Measurements from ENCODE around the gene APAF1. TPM values are rescaled to one million over a fixed set of nuclear protein-coding genes. Genes with fewer than 3 reads are reported as not detected.

APAF1 gene
- total RNA-seq, 1 donor from 2014 or later: 49.2 TPM

DNA sequence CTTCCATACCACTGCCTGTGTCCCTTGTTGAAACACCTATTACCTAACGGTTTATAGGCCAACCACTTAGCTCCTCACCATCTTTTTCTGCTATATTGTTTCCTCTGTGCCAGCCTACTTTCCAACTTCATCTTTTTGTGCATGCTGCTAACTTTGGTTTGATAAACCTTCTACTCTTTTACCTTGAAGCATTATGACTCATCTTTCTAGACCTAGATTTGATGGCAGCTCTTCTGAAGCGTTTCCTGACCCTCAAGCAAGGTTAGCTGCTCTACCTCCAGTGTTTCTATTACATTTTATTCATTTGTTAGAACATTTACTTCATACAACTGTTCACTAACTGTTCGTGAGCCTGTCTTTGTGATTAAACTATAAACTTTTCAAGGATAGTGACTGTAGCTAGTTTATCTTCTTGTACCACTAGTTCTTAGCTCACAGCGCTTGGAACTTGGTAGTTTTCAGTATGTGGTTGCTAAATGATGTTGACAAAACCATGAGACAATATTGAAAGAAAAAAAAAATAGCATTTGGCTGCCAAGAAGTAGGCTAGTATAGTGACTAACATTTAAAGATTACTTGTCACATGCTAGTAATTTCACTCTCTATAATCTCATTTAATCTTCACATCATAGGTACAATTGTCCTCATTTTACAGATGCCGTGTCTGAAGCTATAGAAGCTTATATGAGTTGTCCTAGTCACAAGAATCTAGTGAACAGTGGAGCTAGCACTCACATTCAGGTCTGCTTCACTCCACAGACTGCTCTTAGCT is 79.5 kb downstream of the APAF1 start:
- H2AFZ ChIP-seq (ENCODE audit: low read depth, low read length): no peak overlapping the region
- no peaks in the 10 kb centered on the region for H3K79me2 ChIP-seq (ENCODE audit: insufficient read depth, low read length)
- peak overlapping the region; percentile 41 for H3K9ac ChIP-seq (ENCODE audit: low read length)
- no peaks in the 10 kb centered on the region for H3K27me3 ChIP-seq (ENCODE audit: insufficient read depth, low read length)
- no peak for TF ChIP-seq EZH2 (IDR thresholded peaks at IDR 0.05; ENCODE audit: insufficient read depth, low read length)
- TF ChIP-seq, protein P1, sequence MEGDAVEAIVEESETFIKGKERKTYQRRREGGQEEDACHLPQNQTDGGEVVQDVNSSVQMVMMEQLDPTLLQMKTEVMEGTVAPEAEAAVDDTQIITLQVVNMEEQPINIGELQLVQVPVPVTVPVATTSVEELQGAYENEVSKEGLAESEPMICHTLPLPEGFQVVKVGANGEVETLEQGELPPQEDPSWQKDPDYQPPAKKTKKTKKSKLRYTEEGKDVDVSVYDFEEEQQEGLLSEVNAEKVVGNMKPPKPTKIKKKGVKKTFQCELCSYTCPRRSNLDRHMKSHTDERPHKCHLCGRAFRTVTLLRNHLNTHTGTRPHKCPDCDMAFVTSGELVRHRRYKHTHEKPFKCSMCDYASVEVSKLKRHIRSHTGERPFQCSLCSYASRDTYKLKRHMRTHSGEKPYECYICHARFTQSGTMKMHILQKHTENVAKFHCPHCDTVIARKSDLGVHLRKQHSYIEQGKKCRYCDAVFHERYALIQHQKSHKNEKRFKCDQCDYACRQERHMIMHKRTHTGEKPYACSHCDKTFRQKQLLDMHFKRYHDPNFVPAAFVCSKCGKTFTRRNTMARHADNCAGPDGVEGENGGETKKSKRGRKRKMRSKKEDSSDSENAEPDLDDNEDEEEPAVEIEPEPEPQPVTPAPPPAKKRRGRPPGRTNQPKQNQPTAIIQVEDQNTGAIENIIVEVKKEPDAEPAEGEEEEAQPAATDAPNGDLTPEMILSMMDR (IDR thresholded peaks at IDR 0.05; ENCODE audit: insufficient read depth, low read depth, low read length): no peak
- Mint-ChIP-seq H3K4me1 (ENCODE audit: low read depth, unreplicated experiment) (peaks cover 29% of the 10 kb centered on the region), H3K27ac (ENCODE audit: unreplicated experiment) (no peak overlapping the region), H3K9me3 (ENCODE audit: unreplicated experiment) (no peaks in the 10 kb centered on the region), H3K4me3 (ENCODE audit: unreplicated experiment) (no peak overlapping the region), H3K36me3 (ENCODE audit: low read depth, unreplicated experiment) (peaks cover 7% of the 10 kb centered on the region), H3K27me3 (ENCODE audit: low read depth, unreplicated experiment) (no peaks in the 10 kb centered on the region)
- H3K27ac ChIP-seq (ENCODE audit: low read depth, low read length): peak overlapping the region; percentile 44
- FAIRE-seq (peak; percentile 13), DNase-seq (ENCODE audit: low read depth) (peak; percentile 12)
- H4K20me1 ChIP-seq (ENCODE audit: insufficient read depth, low read length): peaks cover 14% of the 10 kb centered on the region
- H3K9me3 ChIP-seq (ENCODE audit: insufficient read depth, low read depth, low read length): no peaks in the 10 kb centered on the region
- peaks cover 31% of the 10 kb centered on the region for H3K36me3 ChIP-seq (ENCODE audit: insufficient read depth, low read length)
- no peak overlapping the region for H3K4me3 ChIP-seq (ENCODE audit: insufficient read depth, low read depth, low read length)
- peaks cover 20% of the 10 kb centered on the region for H3K4me1 ChIP-seq (ENCODE audit: insufficient read depth, low read length)
- peak overlapping the region; percentile 27 for H3K4me2 ChIP-seq (ENCODE audit: low read length)

DNA sequence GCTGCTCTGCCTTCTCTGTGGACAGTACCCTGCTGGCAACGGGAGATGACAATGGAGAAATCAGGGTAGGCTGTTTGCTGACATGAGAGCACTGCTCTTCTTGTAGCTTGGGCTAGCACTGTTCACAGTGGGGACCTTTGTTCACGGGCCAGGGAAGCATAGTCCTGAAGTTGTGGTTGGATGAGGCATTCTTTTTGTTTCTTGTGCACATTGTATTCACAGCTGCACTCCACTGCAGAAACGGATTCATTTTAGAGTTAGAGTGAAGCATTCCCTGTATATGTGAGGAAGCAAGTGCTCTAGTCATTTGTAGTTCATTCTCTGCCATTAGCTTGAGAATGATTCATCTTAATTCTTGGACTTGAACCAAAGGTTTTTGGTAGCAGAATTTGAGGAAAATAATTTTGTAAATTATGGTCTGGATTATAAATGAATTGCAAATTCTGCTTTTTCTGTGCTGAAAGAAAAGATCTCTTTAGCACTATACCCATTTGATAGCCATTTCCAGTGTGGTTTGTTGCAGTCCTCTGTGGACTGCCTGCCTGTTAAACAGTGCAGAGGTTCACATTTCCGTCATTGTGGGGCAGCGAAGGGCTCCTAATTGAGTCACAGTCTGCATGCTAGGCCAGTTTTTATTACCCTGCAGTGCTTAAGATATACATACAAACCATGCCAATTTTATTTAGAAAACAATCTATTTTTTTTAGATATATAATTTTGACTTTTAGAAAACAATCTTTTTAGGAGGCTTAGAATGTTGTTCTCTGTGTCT is 80.6 kb downstream of the APAF1 start:
- peak overlapping the region; percentile 56 for H3K27ac Mint-ChIP-seq (ENCODE audit: unreplicated experiment)
- peaks cover 29% of the 10 kb centered on the region for H3K4me1 Mint-ChIP-seq (ENCODE audit: low read depth, unreplicated experiment)

More for the DNA sequence above, 80.6 kb downstream of the APAF1 start:
- no peaks in the 10 kb centered on the region for H3K9me3 Mint-ChIP-seq (ENCODE audit: unreplicated experiment)
- Histone ChIP-seq H3K4me2 (ENCODE audit: low read length) (peak overlapping the region; percentile 27), H3K9me3 (ENCODE audit: insufficient read depth, low read depth, low read length) (no peaks in the 10 kb centered on the region), H3K4me1 (ENCODE audit: insufficient read depth, low read length) (peaks cover 20% of the 10 kb centered on the region), H3K4me3 (ENCODE audit: insufficient read depth, low read depth, low read length) (no peak overlapping the region), H3K9ac (ENCODE audit: low read length) (peak overlapping the region; percentile 41), H3K27ac (ENCODE audit: low read depth, low read length) (peak overlapping the region; percentile 44), H4K20me1 (ENCODE audit: insufficient read depth, low read length) (peaks cover 14% of the 10 kb centered on the region), H3K79me2 (ENCODE audit: insufficient read depth, low read length) (no peaks in the 10 kb centered on the region), H3K36me3 (ENCODE audit: insufficient read depth, low read length) (peaks cover 38% of the 10 kb centered on the region), H2AFZ (ENCODE audit: low read depth, low read length) (no peak overlapping the region), H3K27me3 (ENCODE audit: insufficient read depth, low read length) (no peaks in the 10 kb centered on the region)
- FAIRE-seq: peak; percentile 79
- H3K4me3 Mint-ChIP-seq (ENCODE audit: unreplicated experiment): no peak overlapping the region
- H3K36me3 Mint-ChIP-seq (ENCODE audit: low read depth, unreplicated experiment): peaks cover 8% of the 10 kb centered on the region
- no peaks in the 10 kb centered on the region for H3K27me3 Mint-ChIP-seq (ENCODE audit: low read depth, unreplicated experiment)
- TF ChIP-seq, protein P1 (IDR thresholded peaks at IDR 0.05; ENCODE audit: insufficient read depth, low read depth, low read length): peak; percentile 76
- no peak for TF ChIP-seq EZH2 (IDR thresholded peaks at IDR 0.05; ENCODE audit: insufficient read depth, low read length)
- peak; percentile 75 for DNase-seq (ENCODE audit: low read depth)

Measured in astrocyte (in vitro differentiated cells and primary cell).